Neutrophil (primary cell): ENCODE measurements around the gene NFE2L1.
"Not testable (repeated sequence)": the region's sequence is repeated elsewhere in the genome, so short reads cannot be mapped to it uniquely, and the experiment has no call there.

Experiments used
- H3K27ac ChIP-seq: fragments of 200-600 bp; sonication (generic); 2 replicates; pipeline ENCODE4 v1.5.1; 2016; ENCODE audit warnings: mild to moderate bottlenecking, moderate library complexity
- H3K27me3 ChIP-seq: fragments of 200-600 bp; sonication (generic); 2 replicates; pipeline ENCODE4 v1.6.0; 2016; ENCODE audit warnings: mild to moderate bottlenecking
- H3K36me3 ChIP-seq: fragments of 200-600 bp; sonication (generic); 2 replicates; pipeline ENCODE4 v1.5.1; 2017
- H3K4me1 ChIP-seq, 2 experiments: fragments of 200-600 bp in 1 of 2; sonication (generic) in 1 of 2; 1 replicate in 1 of 2; 2 replicates in 1 of 2; pipeline versions ENCODE4 v1.5.1 to v1.6.1; 2013 to 2016; ENCODE audit warnings: low read depth in 1 of 2, low read length in 1 of 2, mild to moderate bottlenecking in 1 of 2, moderate library complexity in 1 of 2; ENCODE audit not compliant: control insufficient read depth in 1 of 2, insufficient read depth in 1 of 2
- H3K4me3 ChIP-seq, 2 experiments: fragments of 200-600 bp in 1 of 2; sonication (generic) in 1 of 2; 1 replicate in 1 of 2; 2 replicates in 1 of 2; pipeline ENCODE4 v1.5.1; 2013 to 2016; ENCODE audit warnings: low read depth in 1 of 2, low read length in 1 of 2, mild to moderate bottlenecking in 1 of 2, moderate library complexity in 1 of 2
- H3K9me3 ChIP-seq: fragments of 200-600 bp; sonication (generic); 2 replicates; pipeline ENCODE4 v1.5.1; 2016
- TF ChIP-seq, protein P1 (sequence below): fragments of 200-600 bp; sonication (generic); IDR thresholded peaks from 2 replicates; pipeline ENCODE4 v1.5.1; 2016; ENCODE audit warnings: antibody characterized with exemption

Gene NFE2L1

DNA sequence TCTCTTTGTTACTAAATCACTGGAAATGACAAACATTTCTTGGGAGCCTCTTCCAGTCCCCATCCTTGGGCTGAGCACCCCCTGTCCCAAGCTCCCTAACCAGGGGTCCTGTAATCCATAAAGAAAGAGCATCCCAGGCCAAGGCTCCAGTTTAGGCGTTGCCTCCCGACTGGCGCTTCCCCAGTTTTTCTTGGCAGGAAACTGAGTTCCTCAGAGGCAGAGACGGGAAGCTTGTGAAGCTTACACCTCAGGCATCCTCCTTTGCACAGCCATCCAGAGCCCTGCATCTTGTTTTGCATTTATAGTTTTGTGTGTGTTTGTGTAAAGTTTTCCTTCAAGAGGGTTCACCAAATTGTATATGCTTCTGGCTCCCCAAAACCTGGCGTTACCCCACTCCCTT is 17.6 kb upstream of the NFE2L1 start:
- no peaks in the 10 kb centered on the region for H3K36me3 ChIP-seq
- H3K4me1 ChIP-seq, result peaks cover 8 to 10% of the 10 kb centered on the region in 2 experiments
- peaks cover 98% of the 10 kb centered on the region for H3K27me3 ChIP-seq
- H3K27ac ChIP-seq, result no peak overlapping the region
- no peak overlapping the region for H3K4me3 ChIP-seq
- H3K9me3 ChIP-seq, result no peaks in the 10 kb centered on the region
- TF ChIP-seq, protein P1, sequence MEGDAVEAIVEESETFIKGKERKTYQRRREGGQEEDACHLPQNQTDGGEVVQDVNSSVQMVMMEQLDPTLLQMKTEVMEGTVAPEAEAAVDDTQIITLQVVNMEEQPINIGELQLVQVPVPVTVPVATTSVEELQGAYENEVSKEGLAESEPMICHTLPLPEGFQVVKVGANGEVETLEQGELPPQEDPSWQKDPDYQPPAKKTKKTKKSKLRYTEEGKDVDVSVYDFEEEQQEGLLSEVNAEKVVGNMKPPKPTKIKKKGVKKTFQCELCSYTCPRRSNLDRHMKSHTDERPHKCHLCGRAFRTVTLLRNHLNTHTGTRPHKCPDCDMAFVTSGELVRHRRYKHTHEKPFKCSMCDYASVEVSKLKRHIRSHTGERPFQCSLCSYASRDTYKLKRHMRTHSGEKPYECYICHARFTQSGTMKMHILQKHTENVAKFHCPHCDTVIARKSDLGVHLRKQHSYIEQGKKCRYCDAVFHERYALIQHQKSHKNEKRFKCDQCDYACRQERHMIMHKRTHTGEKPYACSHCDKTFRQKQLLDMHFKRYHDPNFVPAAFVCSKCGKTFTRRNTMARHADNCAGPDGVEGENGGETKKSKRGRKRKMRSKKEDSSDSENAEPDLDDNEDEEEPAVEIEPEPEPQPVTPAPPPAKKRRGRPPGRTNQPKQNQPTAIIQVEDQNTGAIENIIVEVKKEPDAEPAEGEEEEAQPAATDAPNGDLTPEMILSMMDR, result no peak

DNA sequence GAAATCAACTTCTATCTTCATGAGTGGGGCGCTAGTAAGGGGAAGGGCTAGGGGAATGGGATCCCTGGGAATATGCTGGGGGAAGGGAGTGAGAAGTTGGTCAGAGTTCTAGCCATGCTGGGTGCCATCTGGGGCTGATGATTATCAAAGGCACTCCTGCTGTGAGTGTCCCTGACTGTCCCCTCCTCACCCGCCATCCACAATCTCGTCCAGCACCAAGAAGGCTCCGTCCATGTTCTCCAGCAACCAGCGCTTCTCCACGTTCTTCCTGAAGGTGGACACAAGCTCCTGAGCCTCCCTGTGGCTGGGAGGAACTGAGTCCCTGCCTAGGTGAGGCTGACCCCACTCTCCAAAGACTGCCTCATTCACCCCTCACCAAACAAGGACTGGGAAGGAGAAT is 16.2 kb upstream of the NFE2L1 start:
- H3K27me3 ChIP-seq, result peaks cover 99% of the 10 kb centered on the region
- no peaks in the 10 kb centered on the region for H3K9me3 ChIP-seq
- no peak overlapping the region for H3K4me3 ChIP-seq
- no peaks in the 10 kb centered on the region for H3K36me3 ChIP-seq
- TF ChIP-seq, protein P1, result no peak
- H3K4me1 ChIP-seq, result peaks cover 2 to 4% of the 10 kb centered on the region in 2 experiments
- no peak overlapping the region for H3K27ac ChIP-seq

DNA sequence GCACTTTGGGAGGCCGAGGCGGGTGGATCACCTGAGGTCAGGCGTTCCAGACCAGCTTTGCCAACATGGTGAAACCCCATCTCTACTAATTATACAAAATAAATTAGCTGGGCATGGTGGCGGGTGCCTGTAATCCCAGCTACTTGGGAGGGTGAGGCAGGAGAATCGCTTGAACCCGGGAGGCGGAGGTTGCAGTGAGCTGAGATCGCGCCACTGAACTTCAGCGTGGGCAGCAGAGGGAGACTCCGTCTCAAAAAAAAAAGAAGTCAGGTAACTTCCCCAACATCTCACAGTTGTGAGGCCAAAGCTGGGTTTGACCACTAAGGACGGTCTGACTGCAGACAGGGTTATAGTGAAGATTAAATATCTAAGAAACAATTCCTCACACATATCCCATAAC is 13.4 kb upstream of the NFE2L1 start:
- not testable (repeated sequence) for H3K4me3 ChIP-seq, H3K36me3 ChIP-seq, H3K4me1 ChIP-seq, H3K27ac ChIP-seq, H3K9me3 ChIP-seq
- peaks cover 100% of the 10 kb centered on the region for H3K27me3 ChIP-seq

DNA sequence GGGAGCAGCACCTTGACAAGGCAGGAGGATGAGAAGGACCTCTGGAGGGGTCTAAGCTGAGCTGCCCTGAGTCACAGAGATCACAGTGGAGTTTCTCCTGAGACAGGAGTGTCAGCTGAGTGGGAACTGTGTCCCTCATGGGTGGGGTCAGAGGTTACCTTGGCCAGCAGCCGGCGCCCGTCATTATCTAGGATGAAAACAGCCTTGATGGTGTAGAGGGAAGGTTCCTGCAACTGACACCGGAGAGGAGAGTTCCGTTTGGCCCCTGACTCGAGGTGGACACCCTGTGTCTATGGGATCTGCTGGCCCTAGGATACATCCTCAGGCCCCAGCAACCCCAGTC is 11.5 kb upstream of the NFE2L1 start:
- Histone ChIP-seq H3K9me3 (no peaks in the 10 kb centered on the region), H3K4me1 (peaks cover 7 to 9% of the 10 kb centered on the region in 2 experiments), H3K27ac (no peak overlapping the region), H3K4me3 (peak overlapping the region in 1 of 2 experiments; percentile 47), H3K27me3 (peaks cover 100% of the 10 kb centered on the region), H3K36me3 (no peaks in the 10 kb centered on the region)
- TF ChIP-seq, protein P1, result no peak

DNA sequence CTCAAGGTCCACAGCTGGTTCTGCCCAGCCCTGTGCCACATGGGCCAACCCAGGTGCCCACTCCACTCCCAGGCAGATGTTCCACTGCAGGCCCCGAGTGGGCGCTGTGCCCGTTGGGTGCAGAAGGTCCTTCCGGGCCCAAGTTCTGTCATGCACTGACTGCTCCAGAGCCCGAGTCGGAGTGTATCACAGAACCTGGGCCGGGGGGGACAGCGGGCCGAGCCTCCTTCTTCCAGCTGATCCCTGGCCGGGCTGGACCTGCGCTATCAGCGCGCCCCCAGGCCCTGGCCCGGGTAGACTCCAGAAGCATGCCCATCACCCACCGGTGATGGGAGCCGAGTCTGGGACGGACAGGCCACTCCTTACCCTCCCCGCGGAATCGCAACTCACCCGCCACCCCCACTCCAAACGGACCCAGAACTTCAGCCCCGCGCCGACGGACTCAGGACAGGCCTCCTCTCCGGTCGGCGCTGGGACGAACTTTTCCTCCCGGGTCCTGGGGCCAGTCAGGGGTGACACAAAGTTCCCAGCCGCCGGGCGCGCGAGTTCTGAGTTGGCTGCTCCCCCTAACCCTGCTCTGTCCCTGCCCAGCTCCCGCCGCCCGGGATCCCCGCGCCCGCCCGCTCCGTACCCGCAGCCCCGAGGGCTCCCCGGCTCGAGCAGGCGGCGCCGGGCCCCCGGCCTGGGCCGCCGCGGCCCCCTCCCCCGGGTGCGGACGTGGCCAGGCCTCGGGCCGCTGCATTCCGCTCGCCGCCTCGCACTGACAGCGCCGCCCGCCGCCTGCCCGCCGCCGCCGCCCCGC is 10.9 kb upstream of the NFE2L1 start, which contains the start of gene COPZ2:
Gene COPZ2 (minus strand): TSS at position 762 of the 802 bp plus-strand sequence. CDS start 20 bp downstream, at position 742.
- peak within 1 kb of the TSS; percentile 37 to 47 for H3K4me3 ChIP-seq
- TF ChIP-seq, protein P1, result peak; percentile 20
- H3K27me3 ChIP-seq, result peaks cover 97% of the 10 kb centered on the region
- H3K27ac ChIP-seq, result no peak within 1 kb of the TSS
- no peaks in the 10 kb centered on the region for H3K9me3 ChIP-seq
- peaks cover 7 to 9% of the 10 kb centered on the region in 2 experiments for H3K4me1 ChIP-seq
- H3K36me3 ChIP-seq, result no peaks in the 10 kb centered on the region

DNA sequence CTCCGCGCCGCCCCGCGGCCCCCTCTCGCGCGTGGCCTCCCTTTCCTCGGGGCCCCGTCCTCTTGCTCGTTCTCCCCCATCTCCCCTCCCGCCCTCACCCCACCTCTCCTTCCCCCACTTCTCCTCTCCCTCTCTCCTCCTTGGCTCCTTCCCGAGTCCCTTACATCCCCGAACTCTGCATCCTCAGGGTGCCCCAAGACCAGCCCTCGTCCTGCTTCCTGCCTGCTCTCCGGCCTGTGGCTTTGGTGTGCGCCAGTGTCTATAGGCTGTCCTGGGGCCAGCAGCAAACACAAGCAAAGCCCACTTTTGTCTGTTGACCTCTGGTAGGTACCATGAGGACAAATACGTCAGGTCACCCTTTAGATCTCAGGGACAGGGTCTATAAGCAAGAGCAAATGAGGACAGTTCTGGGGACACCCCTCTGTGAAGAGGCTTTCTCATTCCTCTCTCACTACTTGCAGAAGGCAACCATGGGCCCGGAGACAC is 10.3 kb upstream of the NFE2L1 start:
- H3K9me3 ChIP-seq, result no peaks in the 10 kb centered on the region
- TF ChIP-seq, protein P1, result no peak
- peaks cover 7 to 9% of the 10 kb centered on the region in 2 experiments for H3K4me1 ChIP-seq
- no peaks in the 10 kb centered on the region for H3K36me3 ChIP-seq
- H3K4me3 ChIP-seq, result no peak overlapping the region
- no peak overlapping the region for H3K27ac ChIP-seq
- peaks cover 97% of the 10 kb centered on the region for H3K27me3 ChIP-seq
